NT2/D1 (cell line): ENCODE data around the gene CD2.

Experiments
- DNase-seq: peaks from one replicate; pipeline ENCODE4 v3.0.0-alpha.2; 2011; ENCODE audit warnings: low read depth, low spot score
- H3K27me3 ChIP-seq: 2 replicates; pipeline ENCODE4 v1.6.0; 2011; ENCODE audit warnings: mild to moderate bottlenecking; ENCODE audit not compliant: insufficient read length, insufficient read depth
- H3K36me3 ChIP-seq: 2 replicates; pipeline ENCODE4 v1.6.1; 2011; ENCODE audit warnings: mild to moderate bottlenecking, low read length, mixed read lengths; ENCODE audit not compliant: insufficient read depth, insufficient read length
- H3K4me1 ChIP-seq: 2 replicates; pipeline ENCODE4 v1.5.1; 2011; ENCODE audit not compliant: insufficient read depth, insufficient read length
- H3K4me3 ChIP-seq: 2 replicates; pipeline ENCODE4 v1.5.1; 2011; ENCODE audit warnings: low read depth; ENCODE audit not compliant: insufficient read length
- H3K9ac ChIP-seq: 2 replicates; pipeline ENCODE4 v1.6.0; 2011; ENCODE audit warnings: low read depth; ENCODE audit not compliant: insufficient read length
- H3K9me3 ChIP-seq: 2 replicates; pipeline ENCODE4 v1.5.1; 2011; ENCODE audit warnings: mild to moderate bottlenecking, low read length; ENCODE audit not compliant: insufficient read depth
- SUZ12 ChIP-seq: IDR thresholded peaks from 2 replicates; pipeline ENCODE4 v1.6.1; 2011; ENCODE audit not compliant: insufficient read length, insufficient read depth; ENCODE audit errors: extremely low read depth
- YY1 ChIP-seq: IDR thresholded peaks from 2 replicates; pipeline ENCODE4 v1.6.1; 2011; ENCODE audit not compliant: insufficient read length, insufficient read depth
- ZNF274 ChIP-seq: IDR thresholded peaks from 2 replicates; pipeline ENCODE4 v1.6.1; 2011; ENCODE audit warnings: mild to moderate bottlenecking, low read depth, low read length

CD2 gene

GRCh38 chr1:116791727-116792126 is 37.5 kb downstream of the CD2 start:
- no peaks in the 10 kb centered on the region for H3K36me3 ChIP-seq
- TF ChIP-seq YY1 (no peak), SUZ12 (no peak), ZNF274 (no peak)
- H3K4me1 ChIP-seq = no peaks in the 10 kb centered on the region
- H3K4me3 ChIP-seq = no peak overlapping the region
- DNase-seq = no peak
- H3K27me3 ChIP-seq = no peaks in the 10 kb centered on the region
- no peaks in the 10 kb centered on the region for H3K9me3 ChIP-seq
- H3K9ac ChIP-seq = no peak overlapping the region

- DNase-seq = no peak
- TF ChIP-seq ZNF274 (no peak), SUZ12 (no peak), YY1 (no peak)
- Histone ChIP-seq H3K27me3 (no peaks in the 10 kb centered on the region), H3K4me3 (no peak overlapping the region), H3K36me3 (no peaks in the 10 kb centered on the region), H3K4me1 (no peaks in the 10 kb centered on the region), H3K9me3 (no peaks in the 10 kb centered on the region), H3K9ac (no peak overlapping the region)
These were observed 39.2 kb downstream of the CD2 start for GRCh38 chr1:116793357-116793935.

GRCh38 chr1:116794371-116794770 is 40.1 kb downstream of the CD2 start:
- no peaks in the 10 kb centered on the region for H3K27me3 ChIP-seq
- no peak for DNase-seq

GRCh38 chr1:116794804-116795481 is 40.7 kb downstream of the CD2 start:
- H3K4me1 ChIP-seq = no peaks in the 10 kb centered on the region
- DNase-seq = no peak

More at GRCh38 chr1:116794371-116794770, 40.1 kb downstream of the CD2 start:
- Histone ChIP-seq H3K9me3 (no peaks in the 10 kb centered on the region), H3K9ac (no peak overlapping the region), H3K4me3 (no peak overlapping the region), H3K36me3 (no peaks in the 10 kb centered on the region), H3K4me1 (no peaks in the 10 kb centered on the region)
- TF ChIP-seq ZNF274 (no peak), YY1 (no peak), SUZ12 (no peak)

GRCh38 chr1:116795482-116795829 is 41.2 kb downstream of the CD2 start:
- no peak overlapping the region for H3K9ac ChIP-seq
- no peaks in the 10 kb centered on the region for H3K36me3 ChIP-seq
- H3K4me1 ChIP-seq = no peaks in the 10 kb centered on the region
- H3K9me3 ChIP-seq = no peaks in the 10 kb centered on the region
- H3K27me3 ChIP-seq = no peaks in the 10 kb centered on the region
- H3K4me3 ChIP-seq = no peak overlapping the region
- TF ChIP-seq YY1 (no peak), SUZ12 (no peak), ZNF274 (no peak)
- DNase-seq = no peak

More at GRCh38 chr1:116794804-116795481, 40.7 kb downstream of the CD2 start:
- H3K36me3 ChIP-seq = no peaks in the 10 kb centered on the region
- no peaks in the 10 kb centered on the region for H3K9me3 ChIP-seq
- TF ChIP-seq SUZ12 = no peak
- no peak for TF ChIP-seq YY1
- no peak for TF ChIP-seq ZNF274
- H3K4me3 ChIP-seq = no peak overlapping the region
- no peaks in the 10 kb centered on the region for H3K27me3 ChIP-seq
- H3K9ac ChIP-seq = no peak overlapping the region

- TF ChIP-seq ZNF274 = no peak
- no peak for TF ChIP-seq SUZ12
- no peak for TF ChIP-seq YY1
- H3K4me1 ChIP-seq = no peaks in the 10 kb centered on the region
These were observed 50.5 kb downstream of the CD2 start for GRCh38 chr1:116804736-116805135.

GRCh38 chr1:116805398-116805797 is 51.2 kb downstream of the CD2 start:
- H3K36me3 ChIP-seq = no peaks in the 10 kb centered on the region
- TF ChIP-seq SUZ12 (no peak), YY1 (no peak), ZNF274 (no peak)

More at GRCh38 chr1:116804736-116805135, 50.5 kb downstream of the CD2 start:
- Histone ChIP-seq H3K9me3 (no peaks in the 10 kb centered on the region), H3K9ac (no peak overlapping the region), H3K36me3 (no peaks in the 10 kb centered on the region), H3K27me3 (no peaks in the 10 kb centered on the region), H3K4me3 (no peak overlapping the region)
- no peak for DNase-seq

More at GRCh38 chr1:116805398-116805797, 51.2 kb downstream of the CD2 start:
- no peak for DNase-seq
- H3K4me3 ChIP-seq = no peak overlapping the region
- no peaks in the 10 kb centered on the region for H3K9me3 ChIP-seq
- H3K9ac ChIP-seq = no peak overlapping the region
- no peaks in the 10 kb centered on the region for H3K27me3 ChIP-seq
- H3K4me1 ChIP-seq = no peaks in the 10 kb centered on the region
